Subcutaneous abdominal adipose tissue (tissue), 5 donors: ENCODE data around the gene LHX2.
"Not testable (repeated sequence)": the region's sequence is repeated elsewhere in the genome, so short reads cannot be mapped to it uniquely, and the experiment has no call there.

Experiments used
- H3K27ac ChIP-seq: one replicate; pipeline ENCODE4 v1.7.0; 2013; ENCODE audit warnings: low read depth, mild to moderate bottlenecking, inconsistent platforms, low read length, moderate library complexity
- H3K27me3 ChIP-seq, 5 donors: one replicate each; pipeline ENCODE4 v1.7.0; 2013; ENCODE audit warnings: low read length in 5 of 5, inconsistent platforms in 1 of 5; ENCODE audit not compliant: control insufficient read depth in 5 of 5, insufficient read depth in 4 of 5
- H3K36me3 ChIP-seq, 5 donors: one replicate each; pipeline ENCODE4 v1.7.0; 2013; ENCODE audit warnings: low read length in 5 of 5; ENCODE audit not compliant: control insufficient read depth in 5 of 5, insufficient read depth in 5 of 5
- H3K4me1 ChIP-seq, 5 donors: one replicate each; pipeline ENCODE4 v1.7.0; 2013; ENCODE audit warnings: low read length in 5 of 5, mild to moderate bottlenecking in 3 of 5, moderate library complexity in 1 of 5; ENCODE audit not compliant: control insufficient read depth in 5 of 5, insufficient read depth in 5 of 5
- H3K4me3 ChIP-seq, 5 donors: one replicate each; pipeline ENCODE4 v1.7.0; 2013; ENCODE audit warnings: low read length in 5 of 5, low read depth in 1 of 5
- H3K9ac ChIP-seq, 5 donors: one replicate each; pipeline ENCODE4 v1.7.0; 2013; ENCODE audit warnings: low read length in 5 of 5, mild to moderate bottlenecking in 4 of 5, moderate library complexity in 3 of 5
- H3K9me3 ChIP-seq, 5 donors: one replicate each; pipeline ENCODE4 v1.7.0; 2013; ENCODE audit warnings: low read length in 5 of 5; ENCODE audit not compliant: control insufficient read depth in 5 of 5
- donor health status: healthy.
- donor health status: healthy.
- donor health status: healthy.
- donor health status: healthy.
- donor health status: healthy.

LHX2 gene

GRCh38 chr9:123978981-123979380, 32.6 kb upstream of the LHX2 start:
- no peak overlapping the region for H3K27ac ChIP-seq
- peaks cover 13 to 23% (median 18%) of the 10 kb centered on the region in 5 donors for H3K27me3 ChIP-seq
- no peak overlapping the region for H3K4me3 ChIP-seq

GRCh38 chr9:123982535-123982934, 29.0 kb upstream of the LHX2 start:
- Histone ChIP-seq H3K4me1 (peaks cover 0 to 3% (median 0%) of the 10 kb centered on the region in 5 donors), H3K9me3 (no peaks in the 10 kb centered on the region), H3K27ac (no peak overlapping the region), H3K9ac (no peak overlapping the region), H3K4me3 (no peak overlapping the region), H3K27me3 (peaks cover 10 to 19% (median 18%) of the 10 kb centered on the region in 5 donors), H3K36me3 (no peaks in the 10 kb centered on the region)

More at GRCh38 chr9:123978981-123979380, 32.6 kb upstream of the LHX2 start:
- Histone ChIP-seq H3K9me3 (no peaks in the 10 kb centered on the region), H3K9ac (no peak overlapping the region), H3K4me1 (peaks cover 0 to 3% (median 0%) of the 10 kb centered on the region in 5 donors), H3K36me3 (no peaks in the 10 kb centered on the region)

GRCh38 chr9:123983047-123983446, 28.5 kb upstream of the LHX2 start:
- Histone ChIP-seq H3K9me3 (no peaks in the 10 kb centered on the region), H3K36me3 (no peaks in the 10 kb centered on the region), H3K9ac (no peak overlapping the region)

GRCh38 chr9:123984802-123985201, 26.8 kb upstream of the LHX2 start:
- Histone ChIP-seq H3K27ac (no peak overlapping the region), H3K36me3 (no peaks in the 10 kb centered on the region), H3K4me1 (peaks cover 0 to 3% (median 0%) of the 10 kb centered on the region in 5 donors), H3K9ac (no peak overlapping the region), H3K4me3 (no peak overlapping the region), H3K9me3 (no peaks in the 10 kb centered on the region), H3K27me3 (peaks cover 10 to 20% (median 16%) of the 10 kb centered on the region in 5 donors)

More at GRCh38 chr9:123983047-123983446, 28.5 kb upstream of the LHX2 start:
- peaks cover 13 to 19% (median 18%) of the 10 kb centered on the region in 5 donors for H3K27me3 ChIP-seq
- no peak overlapping the region for H3K27ac ChIP-seq
- H3K4me3 ChIP-seq: no peak overlapping the region
- peaks cover 0 to 3% (median 0%) of the 10 kb centered on the region in 5 donors for H3K4me1 ChIP-seq

- no peak overlapping the region for H3K27ac ChIP-seq
- H3K4me1 ChIP-seq: peaks cover 0 to 3% (median 0%) of the 10 kb centered on the region in 5 donors
- no peak overlapping the region for H3K9ac ChIP-seq
- H3K27me3 ChIP-seq: peaks cover 8 to 15% (median 10%) of the 10 kb centered on the region in 5 donors
- H3K36me3 ChIP-seq: no peaks in the 10 kb centered on the region
- H3K4me3 ChIP-seq: no peak overlapping the region
- no peaks in the 10 kb centered on the region for H3K9me3 ChIP-seq
These were observed 25.7 kb upstream of the LHX2 start for GRCh38 chr9:123985869-123986268.

- H3K36me3 ChIP-seq: no peaks in the 10 kb centered on the region
- H3K27ac ChIP-seq: no peak overlapping the region
- no peak overlapping the region for H3K9ac ChIP-seq
- no peaks in the 10 kb centered on the region for H3K4me1 ChIP-seq
- peaks cover 0 to 21% (median 14%) of the 10 kb centered on the region in 5 donors for H3K27me3 ChIP-seq
- no peaks in the 10 kb centered on the region for H3K9me3 ChIP-seq
- no peak overlapping the region for H3K4me3 ChIP-seq
These were observed 21.1 kb upstream of the LHX2 start for GRCh38 chr9:123990427-123990826.

- H3K9me3 ChIP-seq, H3K36me3 ChIP-seq, H3K27ac ChIP-seq, H3K9ac ChIP-seq, H3K4me3 ChIP-seq: not testable (repeated sequence)
- H3K27me3 ChIP-seq: peaks cover 12 to 38% (median 33%) of the 10 kb centered on the region in 5 donors
- peaks cover 0 to 17% (median 14%) of the 10 kb centered on the region in 5 donors for H3K4me1 ChIP-seq
These were observed 18.9 kb upstream of the LHX2 start for GRCh38 chr9:123992679-123993078.

- H3K36me3 ChIP-seq: no peaks in the 10 kb centered on the region
- no peaks in the 10 kb centered on the region for H3K9me3 ChIP-seq
- H3K4me3 ChIP-seq: peak overlapping the region in 1 of 5 donors; percentile 22
- H3K9ac ChIP-seq: peak overlapping the region in 1 of 5 donors; percentile 20
- peaks cover 37 to 64% (median 62%) of the 10 kb centered on the region in 5 donors for H3K27me3 ChIP-seq
- H3K27ac ChIP-seq: no peak overlapping the region
- H3K4me1 ChIP-seq: peaks cover 0 to 41% (median 27%) of the 10 kb centered on the region in 5 donors
These were observed 14.7 kb upstream of the LHX2 start for GRCh38 chr9:123996731-123997421.

- H3K4me3 ChIP-seq: no peak overlapping the region
- peaks cover 0 to 41% (median 27%) of the 10 kb centered on the region in 5 donors for H3K4me1 ChIP-seq
- H3K36me3 ChIP-seq: no peaks in the 10 kb centered on the region
- H3K27ac ChIP-seq: no peak overlapping the region
- H3K9me3 ChIP-seq: no peaks in the 10 kb centered on the region
- no peak overlapping the region for H3K9ac ChIP-seq
- H3K27me3 ChIP-seq: peaks cover 45 to 73% (median 70%) of the 10 kb centered on the region in 5 donors
These were observed 13.8 kb upstream of the LHX2 start for GRCh38 chr9:123997665-123998277.

- no peak overlapping the region for H3K27ac ChIP-seq
- peaks cover 0 to 41% (median 27%) of the 10 kb centered on the region in 5 donors for H3K4me1 ChIP-seq
- H3K4me3 ChIP-seq: no peak overlapping the region
- H3K9me3 ChIP-seq: no peaks in the 10 kb centered on the region
- no peak overlapping the region for H3K9ac ChIP-seq
- H3K27me3 ChIP-seq: peaks cover 49 to 79% (median 74%) of the 10 kb centered on the region in 5 donors
- H3K36me3 ChIP-seq: no peaks in the 10 kb centered on the region
These were observed 13.2 kb upstream of the LHX2 start for GRCh38 chr9:123998278-123998925.
